Measurements from ENCODE around the gene CHRNA4. TPM values are rescaled to one million over a fixed set of nuclear protein-coding genes. Genes with fewer than 3 reads are reported as not detected.

Gene CHRNA4
- total and polyA plus RNA-seq, 10 of the 15 experiments (the other 5 are each of a cell fraction or from before 2014, with no cell fraction given), result 0.04 to 0.41 (median 0.06) TPM; not detected in 5

- no peak overlapping the region for H3K9ac ChIP-seq (ENCODE audit: control insufficient read depth, insufficient read depth, low read length)
- ChIA-PET SMC1A (ENCODE audit: uncharacterized antibody, unreplicated experiment) (no interaction called here), POLR2A (no interaction called here), CTCF (no interaction called here), RAD21 (ENCODE audit: unreplicated experiment) (no interaction called here)
- FAIRE-seq, result no peak
- TF ChIP-seq POLR2A (IDR thresholded peaks at IDR 0.05; ENCODE audit: low read depth, low read length), result no peak
- no peak for TF ChIP-seq E4F1 (IDR thresholded peaks at IDR 0.05; ENCODE audit: borderline replicate concordance, partially characterized antibody)
- TF ChIP-seq HDAC6 (IDR thresholded peaks at IDR 0.05; ENCODE audit: unreplicated experiment), result no peak
- no peak for TF ChIP-seq POLR2AphosphoS2 (IDR thresholded peaks at IDR 0.05; ENCODE audit: low read depth, low read length)
- no peak for TF ChIP-seq JUND (IDR thresholded peaks at IDR 0.05; ENCODE audit: low read depth, low read length)
- TF ChIP-seq MTA2 (IDR thresholded peaks at IDR 0.05; ENCODE audit: low read depth), result no peak
- no peak for TF ChIP-seq TARDBP (IDR thresholded peaks at IDR 0.05; ENCODE audit: borderline replicate concordance)
- no peak for TF ChIP-seq CBX5 (IDR thresholded peaks at IDR 0.05; ENCODE audit: low read depth)
- TF ChIP-seq HSF1 (IDR thresholded peaks at IDR 0.05; ENCODE audit: low read depth, low read length), result no peak
- no peak for TF ChIP-seq ZBTB4 (CRISPR knock-in tag; IDR thresholded peaks at IDR 0.05)
- no peak for TF ChIP-seq ZNF384 (IDR thresholded peaks at IDR 0.05; ENCODE audit: borderline replicate concordance, low read depth, low read length)
- TF ChIP-seq SUPT20H (IDR thresholded peaks at IDR 0.05; ENCODE audit: borderline replicate concordance, control insufficient read depth, low read depth, low read length), result no peak
- H3K27me3 ChIP-seq (replicated peaks in 1 of 2; ENCODE audit: control insufficient read depth in 2 of 2, insufficient read depth in 2 of 2, low read length in 1 of 2), result no peaks in the 10 kb centered on the region
- WGBS (ENCODE audit: insufficient coverage, insufficient replicate concordance, low lambda C conversion rate, missing lambda C conversion rate), result 42% methylated on average over 18 of the region's 18 CpGs
- no peak overlapping the region for H2AFZ ChIP-seq (ENCODE audit: control insufficient read depth, low read depth, low read length)
- no TSS peak for BruUV-seq (replicated peaks)
- no peaks in the 10 kb centered on the region for H3K79me2 ChIP-seq (ENCODE audit: control insufficient read depth, insufficient read depth, low read length)
- ATAC-seq, result no peak
- H3K27ac ChIP-seq (ENCODE audit: control insufficient read depth, insufficient read depth), result no peak overlapping the region
- intact Hi-C loops (cut with micrococcal nuclease; ENCODE audit: unreplicated experiment), result no loop called here
- no peaks in the 10 kb centered on the region for H4K20me1 ChIP-seq (ENCODE audit: control insufficient read depth, insufficient read depth)
- H3K4me2 ChIP-seq (ENCODE audit: control insufficient read depth, insufficient read depth), result no peak overlapping the region
- DNase-seq (ENCODE audit: low read depth, low spot score), result no peak
- H3K9me3 ChIP-seq (replicated peaks; ENCODE audit: control insufficient read depth, insufficient read depth, low read length), result peaks cover 5% of the 10 kb centered on the region; the same call in 1 of the 3 replicates
- in situ Hi-C loops (cut with MboI), result no loop called here
- H3K4me3 ChIP-seq, result no peak overlapping the region
- peaks cover 6% of the 10 kb centered on the region for H3K4me1 ChIP-seq (ENCODE audit: control insufficient read depth, insufficient read depth, low read length)
- no peaks in the 10 kb centered on the region for H3K36me3 ChIP-seq (ENCODE audit: control insufficient read depth in 2 of 2, insufficient read depth in 2 of 2, low read length in 1 of 2)
Measured at GRCh38 chr20:63323357-63323981, 37.7 kb downstream of the CHRNA4 start.
